NCI-H1694 (cell line): ENCODE measurements around the gene ARHGAP42.

Source experiments
- DNase-seq: peaks from one replicate; lab custom pipeline; 2025; lab: John Stamatoyannopoulos, UW

ARHGAP42 gene

DNA sequence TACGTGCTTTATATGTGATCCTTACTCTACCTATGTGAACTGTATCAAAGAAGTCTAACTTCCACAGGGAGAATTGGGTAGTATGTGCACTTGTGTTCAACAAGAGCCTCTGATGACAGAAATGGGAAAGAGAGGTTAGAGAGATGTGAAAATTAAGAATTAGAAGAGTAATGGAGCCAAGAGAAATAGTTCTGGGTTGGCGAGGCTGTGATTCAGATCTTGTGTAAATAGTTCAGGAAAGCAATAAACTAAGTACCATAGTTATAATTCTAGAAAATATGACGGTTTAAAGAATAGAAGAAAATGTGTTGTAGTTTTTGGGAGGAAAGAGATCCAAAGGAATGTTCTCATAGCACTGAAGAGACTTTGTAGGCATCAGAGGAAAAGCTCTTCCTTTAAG is 112.4 kb downstream of the ARHGAP42 start:
- no peak for DNase-seq

DNA sequence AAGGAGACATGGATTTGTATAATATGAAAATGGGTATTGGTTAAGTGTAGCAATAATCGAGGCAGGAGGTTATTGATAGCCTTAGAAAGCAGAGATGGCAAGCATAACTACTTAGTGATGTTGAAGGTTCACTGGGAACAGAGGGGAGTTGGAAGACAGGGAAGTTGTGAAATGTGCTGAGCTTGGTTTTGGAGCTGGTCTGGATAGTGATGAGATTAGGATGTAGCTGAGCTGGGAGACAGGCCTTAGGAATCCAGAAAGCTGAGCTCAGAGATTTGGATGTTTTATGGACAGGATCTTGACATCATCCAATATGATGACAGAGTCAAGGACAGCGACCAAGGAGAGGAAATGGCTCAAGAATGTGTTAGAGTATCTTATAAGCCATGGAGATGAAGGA is 113.1 kb downstream of the ARHGAP42 start:
- DNase-seq, result no peak

DNA sequence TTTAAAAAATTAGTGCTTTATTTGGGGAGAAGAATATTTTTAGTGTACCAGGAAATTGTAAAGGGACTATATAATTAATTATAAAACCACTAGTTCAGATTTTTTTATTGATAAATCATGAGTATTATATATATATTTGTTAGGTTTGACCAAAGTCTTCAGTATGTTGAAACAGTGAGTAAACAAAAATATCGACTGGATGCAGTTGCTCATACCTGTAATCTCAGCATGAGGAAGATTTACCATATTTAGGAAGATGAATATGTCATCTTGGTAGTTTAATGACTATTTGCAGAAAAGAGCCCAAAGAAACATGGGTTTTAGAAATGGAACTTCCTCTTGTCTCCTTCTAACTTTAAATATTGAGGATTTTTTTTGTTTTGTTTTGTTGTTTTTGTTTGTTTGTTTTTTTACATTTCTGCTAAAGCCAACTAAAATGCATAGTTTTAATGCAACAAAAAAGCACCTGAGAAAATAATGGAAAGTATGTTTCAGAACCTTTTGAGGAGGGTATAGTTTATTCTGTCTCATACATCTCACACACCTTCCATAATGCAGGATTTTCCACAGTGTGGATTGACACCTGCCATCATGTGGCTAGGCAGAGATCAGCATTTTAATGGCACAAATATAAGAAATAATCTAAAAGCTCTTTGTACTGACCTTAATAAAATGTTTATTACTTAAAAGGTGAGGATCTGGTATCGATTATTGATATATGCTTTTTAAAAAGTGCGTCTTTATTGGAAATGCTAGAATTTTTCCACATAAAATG is 114.3 kb downstream of the ARHGAP42 start:
- no peak for DNase-seq

DNA sequence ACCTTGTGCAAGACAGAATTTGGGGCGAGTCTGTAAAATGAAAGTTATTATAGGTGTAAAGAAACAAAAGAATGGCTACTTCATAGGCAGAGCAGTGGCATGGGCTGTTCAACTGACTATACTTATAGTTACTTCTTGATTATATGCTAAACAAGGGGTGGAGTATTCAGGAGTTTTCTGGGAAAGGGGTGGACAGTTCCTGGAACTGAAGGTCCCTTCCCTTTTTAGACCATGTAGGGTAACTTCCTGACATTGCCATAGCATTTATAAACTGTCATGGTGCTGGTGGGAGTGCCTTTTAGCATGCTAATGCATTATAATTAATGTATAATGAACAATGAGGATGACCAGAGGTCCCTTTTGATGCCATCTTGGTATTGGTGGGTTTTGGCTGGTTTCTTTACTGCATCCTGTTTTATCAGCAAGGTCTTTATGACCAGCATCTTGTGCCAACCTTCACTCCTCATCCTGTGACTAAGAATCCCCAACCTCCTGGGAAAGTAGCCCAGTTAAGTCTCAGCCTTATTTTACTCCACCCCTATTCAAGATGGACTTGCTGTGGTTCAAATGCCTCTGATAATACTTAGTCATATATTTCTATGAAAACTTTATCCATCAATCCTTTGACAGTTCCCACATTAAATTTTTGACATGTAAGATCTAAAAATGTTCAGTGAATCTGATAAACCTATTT is 118.6 kb downstream of the ARHGAP42 start:
- no peak for DNase-seq

DNA sequence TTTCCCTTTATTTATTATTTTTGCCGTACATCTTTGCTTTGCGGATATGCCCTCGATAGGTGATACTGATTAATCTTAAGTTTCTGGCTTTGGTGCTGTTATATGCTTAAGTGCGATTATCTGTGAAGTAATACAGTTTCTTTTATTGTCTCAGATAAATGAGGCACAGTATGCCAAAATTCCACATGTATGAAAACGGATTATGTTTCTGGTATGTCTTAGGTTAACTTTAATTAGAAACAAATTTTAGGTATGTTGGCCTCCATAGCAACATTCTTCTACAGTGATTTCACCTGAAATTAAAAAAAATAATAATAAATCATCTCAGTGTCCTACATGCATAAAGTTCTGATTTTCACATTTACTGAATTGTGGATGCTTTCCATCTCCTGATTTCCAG is 119.2 kb downstream of the ARHGAP42 start:
- no peak for DNase-seq

DNA sequence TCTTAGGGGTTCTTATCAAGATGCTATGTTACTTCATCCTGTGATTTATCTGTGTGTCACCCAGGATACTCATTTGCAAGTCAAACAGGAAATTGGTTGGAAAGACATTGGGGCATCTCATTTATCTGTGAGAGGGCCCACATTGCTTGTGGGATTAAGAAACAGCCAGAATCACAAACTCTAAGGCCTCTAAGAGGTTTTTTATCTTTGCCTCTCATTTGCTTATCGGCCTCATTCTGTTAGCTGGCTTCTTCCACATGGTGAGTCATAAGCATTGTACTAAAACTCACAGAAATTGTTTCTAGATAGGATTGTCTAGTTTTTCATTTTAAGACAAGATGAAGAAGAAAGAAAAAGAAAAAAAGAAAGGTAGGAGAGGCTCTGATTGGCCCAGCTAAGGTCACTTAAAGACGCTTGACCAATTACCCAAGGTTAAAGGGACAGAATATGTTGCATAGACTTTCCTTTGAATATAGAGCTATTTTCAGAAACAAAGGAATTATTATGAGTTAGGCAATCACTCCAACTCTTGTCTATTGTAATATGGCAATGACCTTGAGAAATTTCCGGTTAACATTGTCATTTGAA is 121.9 kb downstream of the ARHGAP42 start:
- DNase-seq, result no peak

DNA sequence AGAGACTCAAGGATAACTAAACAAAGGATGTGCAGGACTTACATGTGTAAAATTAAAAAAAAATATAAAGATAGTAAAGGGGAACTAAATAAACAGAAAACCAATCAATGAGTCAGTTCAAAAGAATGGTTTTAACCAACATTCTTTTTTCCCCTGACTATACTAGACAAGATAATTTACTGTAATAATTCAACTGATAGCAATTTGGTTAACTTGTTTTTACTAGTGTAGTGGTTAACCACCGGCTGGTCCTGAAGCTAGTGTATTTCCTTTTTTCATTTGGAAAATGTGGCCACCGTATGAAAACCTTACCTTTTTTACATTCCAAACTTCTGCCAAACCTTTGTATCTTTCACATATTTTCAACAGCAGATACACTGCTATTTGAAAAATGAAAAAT is 123.1 kb downstream of the ARHGAP42 start:
- DNase-seq, result no peak

DNA sequence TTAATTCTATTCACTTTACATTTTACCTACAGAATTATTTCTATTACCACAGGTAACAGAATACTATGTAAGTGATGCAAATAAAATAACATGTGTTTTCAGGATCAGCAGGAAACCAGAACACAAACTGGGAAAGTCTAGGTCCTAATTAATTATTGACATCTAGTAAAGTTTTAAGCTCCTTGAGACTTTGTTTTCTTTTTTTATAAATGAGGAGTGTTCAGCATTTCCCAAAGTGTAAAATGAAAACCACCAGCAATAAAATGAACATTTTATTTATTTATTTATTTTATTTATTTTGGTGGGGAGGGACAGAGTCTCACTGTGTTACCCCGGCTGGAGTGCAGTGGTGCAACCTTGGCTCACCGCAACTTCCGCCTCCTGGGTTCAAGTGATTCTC is 123.6 kb downstream of the ARHGAP42 start:
- DNase-seq, result no peak

DNA sequence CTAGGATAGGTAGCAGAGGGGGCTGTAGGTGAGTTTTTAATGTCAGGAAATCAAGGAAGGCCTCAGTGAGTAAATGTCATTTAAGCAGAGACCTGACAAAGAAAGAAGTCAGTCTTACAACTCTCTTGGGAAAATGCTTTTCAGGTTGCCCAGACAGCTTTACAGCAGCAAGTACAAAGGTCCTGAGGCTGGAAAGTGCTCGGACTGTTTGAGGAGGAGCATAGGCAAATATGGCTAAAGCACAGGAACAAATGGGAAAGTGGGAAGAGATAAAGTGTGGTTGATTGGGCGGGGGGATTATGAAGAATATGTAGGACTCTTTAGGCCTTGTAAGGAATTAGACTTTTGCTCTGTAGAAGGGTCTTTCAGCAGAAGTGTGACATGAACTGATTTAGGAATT is 125.4 kb downstream of the ARHGAP42 start:
- no peak for DNase-seq

DNA sequence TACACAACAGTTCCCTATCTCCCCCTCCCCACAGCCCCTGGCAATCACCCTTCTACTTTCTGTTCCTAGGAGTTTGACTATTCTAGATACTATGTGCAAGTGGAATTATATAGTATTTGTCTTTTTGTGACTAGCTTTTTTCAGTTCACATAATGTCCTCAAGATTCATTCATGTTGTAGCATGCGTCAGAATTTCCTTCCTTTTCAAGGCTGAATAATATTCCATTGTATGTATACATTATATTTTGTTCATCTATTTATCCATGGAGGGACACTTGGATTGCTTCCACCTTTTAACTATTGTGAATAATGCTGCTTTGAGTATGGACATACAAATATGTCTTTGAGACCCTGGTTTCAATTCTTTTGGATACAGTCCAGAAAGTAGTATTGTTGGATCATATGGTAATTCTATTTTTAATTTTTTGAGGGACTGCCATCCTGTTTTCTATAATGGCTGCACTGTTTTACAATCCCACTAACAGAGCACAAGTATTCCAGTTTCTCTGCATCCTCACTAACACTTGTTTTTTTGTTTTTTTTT is 128.8 kb downstream of the ARHGAP42 start:
- DNase-seq, result no peak

DNA sequence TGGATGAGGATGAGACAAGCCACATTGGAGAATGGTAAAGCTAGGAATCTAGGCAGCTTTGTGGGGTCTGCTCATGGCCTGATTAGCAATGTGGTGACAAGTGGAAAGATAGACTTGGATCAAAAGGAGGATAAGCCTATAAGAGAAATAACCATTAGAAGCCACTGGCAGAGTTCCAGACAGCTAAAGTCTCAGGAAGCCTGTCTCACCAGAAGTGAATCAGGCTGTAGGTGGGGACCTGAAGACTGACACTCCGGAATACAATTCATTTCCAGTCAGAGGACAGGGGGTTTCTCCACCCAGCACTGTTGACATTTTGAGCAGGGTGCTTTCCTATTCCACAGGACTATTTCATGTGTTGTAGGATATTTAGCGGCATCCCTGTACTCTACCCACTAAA is 129.7 kb downstream of the ARHGAP42 start:
- DNase-seq, result no peak

DNA sequence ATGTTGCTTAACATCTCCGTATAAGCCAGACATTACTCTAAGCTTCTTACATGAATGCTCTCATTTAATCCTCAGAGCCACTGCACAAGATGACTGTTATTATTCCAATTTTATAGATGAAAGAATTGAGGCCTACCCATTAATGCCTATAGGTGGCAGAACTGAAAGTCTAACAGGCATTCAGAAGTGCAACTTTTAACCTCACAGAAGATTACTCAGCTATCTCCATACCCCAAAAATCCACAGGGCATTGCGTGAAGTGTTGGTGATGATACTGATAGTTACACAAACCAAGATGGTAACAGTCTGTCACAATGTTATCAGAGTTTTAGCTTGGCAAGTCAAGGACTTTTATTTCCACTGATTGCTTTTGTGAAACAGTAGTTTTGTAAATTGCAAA is 130.5 kb downstream of the ARHGAP42 start:
- DNase-seq, result no peak

DNA sequence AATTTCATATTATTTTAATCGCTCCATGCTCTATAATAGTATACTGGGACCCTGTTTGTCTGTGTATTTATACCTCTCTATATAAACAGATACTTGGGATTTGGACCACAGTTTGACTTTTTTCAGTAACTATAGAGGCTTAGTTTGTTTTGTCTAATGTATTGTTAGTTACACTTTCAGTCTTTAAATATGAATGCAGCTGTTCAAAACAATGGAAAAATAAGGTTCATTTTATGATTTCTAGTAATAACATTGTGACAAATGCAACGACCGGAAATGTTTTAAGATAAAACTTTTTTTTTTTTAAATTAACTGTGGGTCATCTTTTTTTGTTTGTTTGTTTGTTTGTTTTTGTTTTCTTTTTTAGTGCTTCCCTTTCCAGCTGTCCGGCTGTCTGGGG is 133.5 kb downstream of the ARHGAP42 start:
- DNase-seq, result no peak

DNA sequence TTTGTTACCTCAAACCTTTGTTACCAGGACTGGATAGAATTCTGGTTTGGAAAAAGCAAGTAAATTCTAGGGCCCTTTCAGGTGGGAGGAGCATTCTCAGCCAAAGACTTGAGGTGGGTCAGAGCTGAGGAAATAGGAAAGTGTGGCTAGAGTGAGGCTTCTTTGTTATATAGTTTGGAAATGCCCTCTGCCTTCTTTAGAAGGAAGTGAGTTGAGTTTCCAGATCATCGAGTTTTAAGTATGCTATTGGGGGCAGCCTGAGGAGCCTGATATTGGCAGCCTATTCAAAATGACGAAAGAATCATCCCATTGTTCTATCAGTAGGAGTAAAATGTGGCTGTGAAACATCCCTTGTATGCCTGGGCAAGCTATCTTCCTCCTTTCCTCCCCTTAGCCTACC is 134.1 kb downstream of the ARHGAP42 start:
- DNase-seq, result no peak

DNA sequence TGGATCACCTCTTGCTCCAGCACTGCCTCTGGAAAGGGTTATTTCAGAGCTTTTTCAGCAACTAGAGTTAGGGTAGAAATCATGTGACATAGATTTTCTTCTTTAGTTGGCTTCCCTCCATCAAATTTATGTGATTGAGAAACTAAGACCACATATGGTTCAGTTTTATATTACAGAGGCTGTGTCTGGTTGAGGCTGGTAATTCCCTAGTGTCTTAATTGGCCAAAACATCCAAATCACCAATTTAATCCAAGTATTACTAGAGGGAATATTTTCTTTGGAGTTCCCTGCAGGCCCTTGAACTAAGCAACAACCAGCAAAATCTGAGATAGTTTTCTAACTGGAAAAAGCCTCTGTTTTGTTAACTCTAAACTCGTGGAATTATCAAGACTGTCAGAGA is 136.3 kb downstream of the ARHGAP42 start:
- no peak for DNase-seq

DNA sequence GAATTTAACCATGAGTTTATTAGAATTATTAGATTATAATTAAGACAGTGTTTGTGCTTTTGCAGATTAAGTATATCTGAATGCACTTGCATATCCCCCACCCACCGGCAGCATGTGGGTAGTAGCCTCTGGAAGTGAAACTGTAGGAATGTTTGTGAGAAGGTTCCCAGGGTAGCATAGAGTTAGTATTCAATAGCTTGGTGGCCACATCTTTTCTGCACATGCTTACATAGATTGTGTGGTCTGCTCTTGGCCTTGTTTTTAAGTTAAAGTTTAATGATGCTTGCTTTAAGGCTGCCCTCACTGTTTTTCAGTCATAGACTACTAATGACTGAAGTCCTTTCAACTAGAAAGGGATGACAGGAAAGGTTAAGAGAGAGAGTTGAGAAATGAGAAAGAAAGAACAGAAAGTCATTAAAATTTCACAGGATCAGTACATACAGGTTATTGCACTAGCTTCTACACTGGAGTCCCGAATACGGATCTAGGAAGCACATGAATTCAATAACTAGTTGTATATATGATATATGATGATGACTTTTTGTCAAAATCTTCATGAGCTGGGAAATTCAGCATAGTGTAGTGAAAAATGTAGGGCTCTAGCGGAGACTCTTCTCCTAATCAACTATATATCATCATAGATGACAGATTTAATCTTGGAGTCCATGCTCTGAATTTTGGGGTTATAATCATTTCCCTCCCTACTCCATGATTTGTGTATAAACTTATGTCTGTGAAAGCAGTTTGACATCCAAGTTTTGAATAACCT is 137.1 kb downstream of the ARHGAP42 start:
- no peak for DNase-seq

DNA sequence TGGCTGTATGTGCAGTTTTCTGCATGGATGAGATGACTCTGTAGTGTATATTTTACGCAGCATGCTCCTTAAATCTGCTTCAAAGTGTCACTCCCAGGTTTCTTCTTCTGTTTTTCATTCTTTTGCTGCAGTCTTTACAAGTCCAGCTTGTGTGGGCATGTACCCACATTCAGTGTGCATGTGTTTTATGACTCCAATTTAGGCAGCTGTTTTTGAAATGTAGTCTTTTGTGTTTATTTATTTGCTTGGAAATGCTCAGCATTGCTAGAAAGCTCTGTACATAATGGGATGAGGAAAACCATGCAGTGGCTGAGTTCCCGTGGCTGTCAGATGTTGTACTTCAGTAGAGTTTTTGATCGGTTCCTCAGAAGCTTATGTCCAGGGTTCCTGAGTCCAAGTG is 138.5 kb downstream of the ARHGAP42 start:
- no peak for DNase-seq

DNA sequence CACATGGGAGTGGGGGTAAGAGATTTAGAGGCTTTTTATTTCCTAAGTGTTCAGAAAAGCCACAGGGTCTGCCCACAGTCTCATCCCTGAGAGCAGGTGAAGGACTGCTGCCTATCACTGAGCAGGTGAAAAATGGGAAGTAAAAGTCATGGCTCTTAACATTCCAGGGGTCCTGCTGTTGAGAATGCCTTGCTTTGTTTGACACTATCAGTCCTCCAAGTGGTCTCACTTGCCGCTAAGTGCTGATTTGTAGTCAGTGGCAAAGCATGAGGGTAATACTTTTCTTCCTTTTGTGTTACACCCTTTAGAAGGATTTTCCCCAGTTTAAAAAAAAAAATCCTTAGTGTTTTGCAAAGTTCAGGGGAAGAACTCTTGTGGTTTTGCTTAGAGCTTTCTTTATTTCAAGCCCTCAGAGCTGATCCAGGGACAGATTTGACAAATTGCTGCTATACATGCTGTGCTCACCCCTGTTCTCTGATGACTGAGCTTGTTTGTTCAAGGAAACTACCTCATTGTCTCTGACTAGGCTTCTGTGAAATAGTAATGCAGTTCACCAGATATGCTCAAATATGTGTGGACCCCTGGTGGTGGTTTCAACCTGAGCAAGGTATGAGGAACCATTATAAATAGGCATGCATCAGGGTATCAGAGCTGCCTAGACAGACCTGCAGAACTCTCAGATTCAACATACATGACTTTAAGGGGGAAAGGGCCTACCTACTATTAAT is 141.0 kb downstream of the ARHGAP42 start:
- no peak for DNase-seq

DNA sequence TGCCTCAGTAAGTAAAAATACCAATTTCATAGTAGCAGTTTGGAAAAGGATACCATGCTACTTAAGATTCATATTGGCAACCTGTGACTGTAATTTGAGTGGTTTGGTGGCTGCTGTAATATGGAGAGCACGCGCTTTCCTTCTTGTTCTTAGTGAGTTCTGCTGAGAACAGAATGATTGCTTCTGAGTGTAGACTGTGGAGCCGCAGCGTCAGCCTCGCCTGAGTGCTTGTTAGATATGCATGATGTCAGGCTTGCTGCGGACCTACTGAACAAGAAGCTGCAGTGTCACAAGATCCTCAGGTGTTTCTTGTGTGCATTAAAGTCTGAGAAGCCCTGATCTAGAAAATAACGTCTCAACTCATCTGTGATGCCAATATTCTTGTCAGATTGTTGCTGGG is 143.2 kb downstream of the ARHGAP42 start:
- DNase-seq, result no peak

DNA sequence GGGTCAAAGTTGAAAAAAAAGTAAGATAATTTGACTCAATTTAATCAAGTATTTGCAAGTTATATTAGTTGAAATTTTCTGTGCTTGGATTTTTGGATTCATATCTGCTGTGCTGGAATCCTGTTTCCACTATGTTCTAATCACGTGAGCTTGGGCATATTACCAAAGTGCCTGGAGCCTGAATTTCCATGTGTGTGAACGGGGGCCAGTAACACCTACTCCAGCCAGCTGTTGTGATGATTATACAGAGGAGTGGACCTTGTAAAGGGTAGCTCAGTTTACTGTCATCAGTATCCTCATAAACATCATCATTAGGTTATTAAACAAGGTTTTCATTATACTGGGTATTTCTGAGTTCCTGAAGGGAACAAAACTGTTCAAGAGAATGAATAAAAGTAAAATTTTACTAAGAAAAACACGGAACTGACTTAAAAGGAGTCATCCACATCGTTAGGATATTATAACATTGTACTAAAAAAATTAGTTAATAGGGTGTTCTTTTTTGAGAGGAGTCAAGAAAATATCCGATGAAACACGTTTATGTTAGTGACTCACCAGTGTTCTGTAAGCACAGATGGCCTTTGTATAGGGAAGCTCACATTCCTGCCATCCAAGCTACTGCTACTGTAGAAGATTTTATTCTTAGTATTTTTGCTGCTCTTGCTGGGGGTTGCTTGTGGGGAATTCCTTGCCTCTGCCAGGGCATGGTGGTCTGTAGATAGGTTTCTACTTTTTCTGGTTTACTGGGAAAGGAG is 144.1 kb downstream of the ARHGAP42 start:
- no peak for DNase-seq

DNA sequence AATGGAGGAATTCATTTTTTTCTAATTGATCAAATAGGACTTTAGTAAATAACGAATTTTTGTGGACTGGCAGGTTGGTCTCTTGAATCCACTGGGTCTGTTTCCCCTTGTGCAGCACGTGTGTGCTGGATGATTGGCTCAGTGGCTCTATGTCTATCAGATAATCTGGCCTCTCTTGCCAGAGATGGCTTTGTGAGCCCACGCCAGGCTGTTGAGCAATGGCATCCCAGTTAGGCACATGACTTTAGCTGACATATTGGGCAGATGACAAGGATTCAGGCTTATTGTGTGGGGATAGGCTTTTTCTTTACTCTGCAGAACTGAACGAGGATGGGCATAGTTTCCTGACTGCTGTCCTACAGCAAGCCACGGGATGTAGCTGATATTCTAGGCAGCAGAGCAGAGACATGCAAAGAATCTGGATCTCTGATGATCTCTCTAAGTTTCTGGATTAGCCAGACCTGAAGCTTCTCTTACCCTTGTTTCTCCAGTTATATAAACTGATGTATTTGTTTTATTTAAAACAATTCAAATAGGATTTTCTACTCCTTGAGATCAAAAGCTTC is 144.9 kb downstream of the ARHGAP42 start:
- DNase-seq, result no peak
